ENCODE data around the gene SPRYD3.
A peak's percentile ranks its signal among the peaks of the same experiment; 100 is the strongest.
"Not testable (repeated sequence)": the region's sequence is repeated elsewhere in the genome, so short reads cannot be mapped to it uniquely, and the experiment has no call there.

The SPRYD3 gene

DNA sequence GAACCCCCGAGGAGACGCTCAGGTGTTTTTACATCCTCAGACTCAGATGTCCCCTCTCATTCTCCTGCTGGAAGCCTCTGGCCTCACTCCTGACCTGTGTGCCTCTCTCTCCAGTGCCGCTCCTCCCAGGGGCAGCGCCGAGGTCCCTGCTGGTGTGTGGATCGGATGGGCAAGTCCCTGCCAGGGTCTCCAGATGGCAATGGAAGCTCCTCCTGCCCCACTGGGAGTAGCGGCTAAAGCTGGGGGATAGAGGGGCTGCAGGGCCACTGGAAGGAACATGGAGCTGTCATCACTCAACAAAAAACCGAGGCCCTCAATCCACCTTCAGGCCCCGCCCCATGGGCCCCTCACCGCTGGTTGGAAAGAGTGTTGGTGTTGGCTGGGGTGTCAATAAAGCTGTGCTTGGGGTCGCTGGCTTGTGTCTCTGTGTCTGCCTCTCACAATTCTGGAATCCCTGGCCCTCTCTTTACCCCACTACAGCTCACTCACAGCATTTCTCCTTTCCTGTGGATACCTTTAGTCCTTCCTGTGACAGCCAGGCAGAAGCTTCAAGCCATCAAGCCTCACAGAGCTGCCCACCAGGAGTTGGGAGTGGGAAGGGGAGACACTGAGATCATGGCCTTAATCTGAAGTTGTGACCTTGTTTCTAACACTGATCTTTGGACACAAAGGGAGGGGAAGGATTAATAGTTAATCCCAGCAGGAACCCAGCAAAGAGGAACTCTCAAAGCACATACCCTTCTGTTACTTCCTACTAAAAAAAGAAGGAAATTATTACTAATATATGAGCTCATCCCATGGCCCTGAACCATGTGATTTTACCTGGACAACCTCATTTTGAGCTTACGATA, 23.0 kb upstream of the SPRYD3 start:
- no peak for DNase-seq

DNA sequence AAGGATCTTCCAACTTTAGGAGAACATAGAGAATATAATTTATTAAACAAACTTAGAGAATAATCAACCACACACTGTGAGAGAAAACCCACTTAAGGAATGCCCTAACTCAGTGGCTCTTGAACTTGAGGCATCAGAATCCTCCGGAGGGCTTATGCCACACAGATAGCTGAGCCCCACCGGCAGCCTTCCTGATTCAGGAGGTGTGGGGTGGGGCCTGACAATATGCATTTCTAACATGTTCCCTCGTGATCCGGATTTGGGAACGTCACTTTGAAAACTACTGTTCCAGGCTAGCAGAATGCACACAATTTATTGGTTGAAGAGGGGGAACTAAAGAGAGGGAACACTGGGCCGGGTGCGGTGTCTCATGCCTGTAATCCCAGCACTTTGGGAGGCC, 22.1 kb upstream of the SPRYD3 start:
- no peak for DNase-seq

DNA sequence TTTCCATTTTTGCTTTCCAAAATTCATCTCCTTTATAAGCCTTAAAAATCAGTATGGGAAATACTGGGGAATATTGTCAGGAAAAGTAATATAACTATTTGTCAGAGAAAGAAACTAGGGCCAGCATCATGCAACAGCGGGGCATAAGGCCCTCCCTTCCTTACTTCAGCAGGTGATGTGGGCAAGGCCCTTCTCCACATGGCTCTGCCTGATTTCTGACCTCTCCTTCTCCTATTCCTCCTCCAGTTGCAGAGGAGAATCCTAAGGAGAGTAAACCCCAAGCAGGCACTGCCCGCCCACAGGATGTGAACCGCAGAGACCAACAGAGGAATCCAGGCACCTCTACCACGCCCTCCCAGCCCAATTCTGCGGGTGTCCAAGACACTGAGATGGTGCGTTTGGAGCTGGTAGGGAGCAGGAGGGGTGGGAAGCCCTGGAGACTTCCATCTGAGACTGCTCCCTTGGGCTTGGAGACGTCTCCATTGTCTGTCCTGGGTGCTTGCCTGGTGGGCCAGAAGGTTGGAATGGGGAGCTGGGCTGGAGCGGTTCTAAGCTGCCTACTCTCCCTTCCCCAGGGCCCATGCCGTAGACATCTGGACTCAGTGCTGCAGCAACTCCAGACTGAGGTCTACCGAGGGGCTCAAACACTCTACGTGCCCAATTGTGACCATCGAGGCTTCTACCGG, 21.4 kb upstream of the SPRYD3 start:
- DNase-seq: no peak

DNA sequence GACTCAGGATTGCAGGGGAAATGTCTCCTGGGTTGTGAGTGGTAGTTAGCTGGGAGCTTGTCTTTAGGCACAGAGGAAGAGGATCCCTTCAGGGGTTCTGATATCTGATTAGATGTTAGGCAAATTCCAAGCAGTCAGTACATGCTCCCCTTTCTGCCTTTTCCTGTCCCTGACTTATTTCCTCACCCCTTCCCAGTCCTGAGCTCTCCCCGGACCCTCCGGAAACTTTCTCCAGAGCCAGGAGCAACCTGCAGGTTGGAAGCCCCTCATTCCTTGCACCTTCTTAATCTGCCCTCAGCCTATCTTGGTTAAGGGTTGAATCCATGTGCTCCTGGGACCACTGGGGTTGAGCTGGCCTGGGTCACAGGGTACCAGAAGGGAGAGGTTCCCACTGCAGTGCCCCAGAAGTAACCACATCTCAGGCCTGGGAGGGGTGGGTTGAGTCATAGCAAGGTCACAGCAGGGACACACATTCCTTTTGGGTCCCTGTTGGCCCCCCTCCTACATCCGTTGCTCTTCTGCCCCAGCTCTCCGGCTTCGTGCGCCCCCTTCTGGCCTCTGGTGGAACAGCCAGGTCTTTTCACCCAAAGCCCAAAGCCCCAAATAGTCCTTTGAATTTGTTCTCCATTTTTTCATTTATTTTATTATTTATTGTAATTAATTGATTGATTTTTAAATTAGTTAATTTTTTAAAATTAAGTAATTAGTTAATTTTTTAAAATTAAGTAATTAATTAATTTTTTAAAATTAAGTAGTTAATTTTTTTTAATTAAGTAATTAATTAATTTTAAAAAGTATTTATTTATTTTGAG, 20.1 kb upstream of the SPRYD3 start:
- DNase-seq: peak; percentile 73 to 85 (median 78)

DNA sequence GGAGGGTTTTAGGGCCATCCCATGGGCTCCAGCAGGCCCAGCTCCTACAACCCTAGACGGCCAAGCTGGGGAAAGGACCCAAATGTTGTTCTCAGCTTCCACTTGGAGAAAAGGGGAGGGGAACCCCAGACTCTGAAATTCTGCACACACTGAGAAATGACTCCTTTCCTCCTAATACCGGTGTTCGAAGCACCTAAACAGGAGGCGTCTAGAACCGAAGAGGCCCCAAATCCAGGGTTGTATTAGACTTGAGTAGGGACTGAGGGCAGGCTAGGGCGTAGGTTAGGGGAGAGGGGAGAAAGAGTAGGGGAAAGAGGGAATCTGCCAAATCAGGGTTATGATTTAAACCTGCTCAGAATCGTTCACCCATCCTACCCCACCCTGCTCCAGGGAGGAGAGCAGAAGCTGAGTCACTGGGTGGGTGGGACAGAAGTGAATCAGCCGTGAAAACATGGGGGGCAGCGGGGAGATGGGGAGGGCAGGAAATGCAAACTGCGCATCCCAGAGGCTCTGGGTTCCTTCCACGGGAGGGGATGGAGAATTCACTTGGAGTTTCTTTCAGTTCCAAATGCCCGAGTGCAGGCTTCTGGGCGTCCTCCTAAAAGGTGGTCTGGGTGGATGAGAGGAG, 19.3 kb upstream of the SPRYD3 start:
- no peak for DNase-seq

DNA sequence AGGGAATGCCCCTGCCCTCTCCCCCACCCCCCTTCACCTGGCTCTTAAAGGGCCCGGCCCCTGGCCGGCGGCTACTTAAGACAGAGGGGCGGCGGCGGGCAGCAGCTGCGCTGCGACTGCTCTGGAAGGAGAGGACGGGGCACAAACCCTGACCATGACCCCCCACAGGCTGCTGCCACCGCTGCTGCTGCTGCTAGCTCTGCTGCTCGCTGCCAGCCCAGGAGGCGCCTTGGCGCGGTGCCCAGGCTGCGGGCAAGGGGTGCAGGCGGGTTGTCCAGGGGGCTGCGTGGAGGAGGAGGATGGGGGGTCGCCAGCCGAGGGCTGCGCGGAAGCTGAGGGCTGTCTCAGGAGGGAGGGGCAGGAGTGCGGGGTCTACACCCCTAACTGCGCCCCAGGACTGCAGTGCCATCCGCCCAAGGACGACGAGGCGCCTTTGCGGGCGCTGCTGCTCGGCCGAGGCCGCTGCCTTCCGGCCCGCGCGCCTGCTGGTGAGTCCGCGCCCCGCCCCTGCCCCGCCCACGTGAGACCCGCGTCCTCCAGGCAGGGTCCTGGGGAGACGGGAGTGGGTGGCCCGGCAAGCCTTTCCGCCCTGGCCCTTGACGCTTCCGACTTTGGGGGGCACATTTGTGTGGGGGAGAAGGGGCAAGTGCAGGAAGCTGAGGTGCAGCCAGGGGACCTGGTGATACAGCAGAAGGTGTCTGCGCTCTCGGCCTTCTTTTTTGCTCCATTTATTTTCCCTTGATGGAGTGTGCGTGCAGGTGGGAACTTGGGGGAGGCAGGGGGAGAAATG, 18.6 kb upstream of the SPRYD3 start, which contains the start of gene IGFBP6:
Gene IGFBP6 (plus strand): TSS at position 104 of the 790 bp plus-strand sequence. CDS start 51 bp downstream, at position 155.
- peak; percentile 31 to 67 (median 42) for DNase-seq

DNA sequence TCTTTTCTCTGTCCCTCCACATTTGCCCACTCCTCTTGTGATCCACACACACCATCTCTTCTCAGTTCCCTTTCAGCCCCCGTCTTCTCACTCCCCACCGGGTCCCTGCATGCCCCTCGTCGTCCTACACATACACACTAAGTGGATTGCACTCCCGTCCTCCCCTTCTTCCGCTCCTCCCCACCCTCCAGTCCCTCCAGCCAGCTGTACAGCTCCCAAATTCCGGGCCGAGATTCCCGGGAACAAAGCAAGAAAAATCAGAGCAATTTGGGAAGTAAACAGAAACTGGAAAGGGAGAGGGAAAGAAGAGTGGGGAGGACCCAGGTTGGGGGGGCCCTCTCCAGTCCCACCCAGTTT, 18.0 kb upstream of the SPRYD3 start:
- no peak for DNase-seq

DNA sequence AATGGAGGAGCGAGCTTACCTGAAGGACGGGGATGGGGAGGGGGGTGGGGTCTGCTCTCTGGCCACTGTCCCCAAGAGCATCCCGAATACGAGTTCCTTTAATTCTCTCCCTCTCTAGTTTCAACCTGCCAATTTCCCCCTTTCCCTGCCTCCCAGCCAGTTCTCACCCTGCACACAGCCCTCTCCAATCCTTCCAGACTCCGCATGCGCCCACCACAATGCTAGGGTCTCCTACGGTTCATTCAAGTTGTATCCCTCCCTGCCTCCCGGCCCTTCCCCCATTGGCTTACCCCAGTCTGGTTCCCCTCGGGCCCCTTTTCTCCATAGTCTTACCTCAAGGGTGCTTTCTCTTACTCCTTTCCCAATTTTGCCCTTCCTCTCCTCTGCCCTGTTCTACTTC, 17.6 kb upstream of the SPRYD3 start:
- DNase-seq: no peak

DNA sequence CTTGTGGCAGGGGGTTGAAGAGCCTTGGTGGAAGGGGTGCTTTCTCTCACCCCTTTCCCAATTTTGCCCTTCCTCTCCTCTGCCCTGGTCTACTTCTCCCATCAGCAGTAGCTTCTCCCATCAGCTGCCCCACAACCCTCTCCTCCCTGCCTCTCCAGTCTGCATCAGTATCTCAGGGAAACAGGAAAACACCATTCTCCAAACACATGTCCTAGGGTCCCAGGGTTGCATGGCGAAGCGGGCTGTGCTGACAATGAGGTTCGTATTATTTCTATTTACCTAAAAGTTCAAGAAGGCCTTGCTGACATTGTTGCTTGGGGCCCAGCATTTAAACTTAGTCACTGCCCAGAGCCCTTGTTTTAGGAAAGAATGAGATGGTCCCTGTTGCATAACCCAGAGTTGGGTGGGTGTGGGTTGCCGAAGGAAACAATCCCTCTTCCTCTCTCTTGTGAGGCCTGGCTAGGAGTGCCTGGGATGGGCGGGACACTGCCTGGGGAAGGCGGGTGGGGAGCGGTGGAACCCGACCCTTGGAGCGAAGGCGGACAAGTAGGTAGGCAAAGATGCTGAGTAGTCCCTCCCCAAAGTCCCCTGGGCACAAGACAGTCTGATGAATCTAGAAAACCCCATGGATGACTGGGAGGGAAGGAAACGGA, 17.0 kb upstream of the SPRYD3 start:
- DNase-seq: no peak

DNA sequence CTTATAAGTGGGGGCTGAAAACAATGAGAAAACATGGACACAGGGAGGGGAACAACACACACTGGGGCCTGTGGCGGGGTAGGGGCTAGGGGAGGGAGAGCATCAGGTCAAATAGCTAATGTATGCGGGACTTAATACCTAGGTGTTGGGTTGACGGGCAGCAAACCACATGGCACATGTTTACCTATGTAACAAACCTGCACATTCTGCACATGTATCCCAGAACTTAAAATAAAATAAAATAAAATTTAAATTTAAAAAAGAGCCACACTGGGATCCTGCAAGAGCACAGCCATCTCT, 16.4 kb upstream of the SPRYD3 start:
- DNase-seq: not testable (repeated sequence)

DNA sequence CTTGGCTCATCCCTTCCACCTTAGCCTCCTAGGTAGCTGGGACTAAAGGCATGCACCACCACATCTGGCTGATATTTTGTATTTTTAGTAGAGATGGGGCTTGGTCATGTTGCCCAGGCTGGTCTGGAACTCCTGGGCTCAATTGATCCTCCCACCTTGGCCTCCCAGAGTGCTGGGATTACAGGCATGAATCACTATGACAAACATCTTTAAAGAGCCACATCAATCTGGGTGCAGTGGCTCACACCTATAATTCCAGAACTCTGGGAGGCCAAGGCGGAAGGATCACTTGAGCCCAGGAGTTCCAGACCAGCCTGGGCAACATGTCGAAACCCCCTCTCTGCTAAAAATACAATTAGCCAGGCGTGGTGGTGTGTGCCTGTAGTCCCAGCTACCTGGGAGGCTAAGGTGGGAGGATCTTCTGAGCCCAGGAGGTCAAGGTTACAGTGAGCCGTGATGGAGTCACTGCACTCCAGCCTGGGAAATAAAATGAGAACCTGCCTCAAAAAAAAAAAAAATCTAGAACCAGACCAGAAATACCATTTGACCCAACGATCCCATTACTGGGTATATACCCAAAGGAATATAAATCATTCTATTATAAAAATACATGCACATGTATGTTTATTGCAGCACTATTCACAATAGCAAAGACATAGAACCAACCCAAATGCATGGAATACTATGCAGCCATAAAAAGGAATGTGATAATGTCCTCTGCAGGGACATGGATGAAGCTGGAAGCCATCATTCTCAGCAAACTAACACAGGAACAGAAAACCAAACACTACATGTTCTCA, 15.8 kb upstream of the SPRYD3 start:
- not testable (repeated sequence) for DNase-seq

DNA sequence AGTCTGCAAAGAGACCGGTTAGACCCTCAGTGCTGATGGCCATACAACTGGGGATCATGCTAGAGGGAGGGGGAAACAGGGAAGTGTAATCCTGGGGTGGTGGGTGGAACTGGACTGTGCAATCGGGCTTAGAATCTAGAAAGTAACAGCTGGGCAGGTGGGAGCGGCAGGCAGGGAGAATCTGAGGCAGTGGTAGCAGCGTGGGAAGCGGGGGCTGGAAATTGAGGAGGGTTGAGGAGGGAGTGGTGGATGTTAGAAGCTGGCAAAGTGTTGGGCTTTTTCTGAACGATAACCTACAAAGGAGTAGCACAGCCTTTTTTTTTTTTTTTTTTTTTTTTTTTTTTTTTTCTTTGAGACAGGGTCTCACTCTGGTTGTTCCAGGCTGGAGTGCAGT, 15.2 kb upstream of the SPRYD3 start:
- no peak for DNase-seq

DNA sequence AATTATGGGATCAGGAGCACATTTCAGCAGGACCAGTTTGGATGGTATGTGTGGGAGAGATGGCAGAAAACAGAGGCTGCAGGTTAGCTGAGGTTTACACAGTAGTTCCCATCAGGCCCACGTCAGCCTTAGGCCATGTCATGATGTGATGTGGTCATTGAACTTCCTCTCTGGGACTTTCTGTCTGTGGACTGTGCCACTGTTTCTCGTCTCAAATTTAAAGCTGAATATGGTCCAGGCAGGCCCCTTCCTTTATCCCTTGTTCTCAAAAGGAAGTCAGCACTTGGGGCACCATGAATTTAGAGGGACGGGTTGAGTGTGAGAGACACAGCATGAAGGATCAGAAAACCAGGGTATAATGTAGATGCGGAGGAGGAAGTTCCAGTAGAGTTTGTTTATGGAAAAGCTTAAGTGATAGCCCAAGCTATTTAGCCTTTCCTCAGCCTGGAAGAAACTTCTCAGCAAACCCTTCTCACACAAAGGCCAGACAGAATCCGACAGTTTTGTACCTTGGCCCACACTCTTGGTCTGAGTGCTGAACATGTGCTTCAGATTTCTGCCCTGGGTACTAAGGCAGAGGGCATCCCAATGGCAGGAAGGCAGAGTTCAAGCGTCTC, 14.7 kb upstream of the SPRYD3 start:
- no peak for DNase-seq

DNA sequence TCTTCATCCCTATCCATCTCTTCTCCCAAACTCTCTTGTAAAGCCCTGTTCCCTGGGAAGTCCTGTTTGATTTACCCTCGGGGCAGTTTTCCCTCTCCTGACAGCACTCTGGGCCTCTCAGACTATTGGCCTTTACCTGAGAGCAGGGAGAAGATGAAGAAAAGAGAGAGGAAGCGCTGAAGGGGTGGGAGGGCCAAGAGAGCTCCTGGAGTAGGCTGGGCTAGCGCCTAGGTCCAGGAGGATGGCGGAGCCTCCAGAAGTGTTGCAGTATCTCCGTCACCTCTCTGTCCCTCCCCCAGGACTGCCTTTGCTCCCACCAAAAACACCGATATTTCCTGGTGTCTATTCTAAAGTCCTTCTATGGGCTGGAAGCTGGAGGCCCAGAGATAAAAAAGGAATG, 12.6 kb upstream of the SPRYD3 start:
- no peak for DNase-seq

DNA sequence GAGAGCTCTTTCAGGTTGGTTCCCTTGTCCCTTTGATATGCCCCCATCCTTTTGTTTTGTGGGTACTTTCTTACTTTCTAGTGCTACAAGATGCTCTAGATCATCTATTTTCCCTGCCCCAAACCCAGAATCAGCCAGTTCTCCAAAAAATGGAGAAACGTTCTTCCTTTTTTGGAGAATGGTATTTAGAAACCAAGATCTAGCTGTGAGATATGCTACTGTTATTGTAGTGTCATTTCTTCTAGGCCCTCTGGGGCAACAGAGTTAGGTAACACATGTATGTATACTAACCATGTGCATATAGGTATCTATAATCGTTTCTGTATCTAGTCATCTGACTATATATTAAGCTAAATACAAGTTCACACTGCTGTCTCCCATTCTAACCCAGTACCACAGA, 11.4 kb upstream of the SPRYD3 start:
- no peak for DNase-seq

DNA sequence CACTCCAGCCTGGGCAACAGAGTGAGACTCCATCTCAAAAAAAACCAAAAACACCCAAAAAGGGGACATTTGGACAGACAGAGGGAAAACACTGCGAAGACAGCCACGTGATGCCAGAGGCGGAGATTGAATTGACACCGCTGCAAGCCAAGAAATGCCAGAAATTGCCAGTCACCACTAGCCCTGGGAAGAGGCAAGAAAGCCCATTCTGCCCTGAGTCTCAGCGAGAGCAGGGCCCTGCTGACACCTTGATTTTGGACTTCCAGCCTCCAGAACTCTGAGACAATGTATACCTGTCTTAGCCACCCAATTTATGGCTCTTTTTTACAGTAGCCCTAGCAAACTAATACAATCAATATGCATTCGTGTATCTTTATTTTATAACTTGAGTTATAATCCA, 10.9 kb upstream of the SPRYD3 start:
- DNase-seq: no peak

DNA sequence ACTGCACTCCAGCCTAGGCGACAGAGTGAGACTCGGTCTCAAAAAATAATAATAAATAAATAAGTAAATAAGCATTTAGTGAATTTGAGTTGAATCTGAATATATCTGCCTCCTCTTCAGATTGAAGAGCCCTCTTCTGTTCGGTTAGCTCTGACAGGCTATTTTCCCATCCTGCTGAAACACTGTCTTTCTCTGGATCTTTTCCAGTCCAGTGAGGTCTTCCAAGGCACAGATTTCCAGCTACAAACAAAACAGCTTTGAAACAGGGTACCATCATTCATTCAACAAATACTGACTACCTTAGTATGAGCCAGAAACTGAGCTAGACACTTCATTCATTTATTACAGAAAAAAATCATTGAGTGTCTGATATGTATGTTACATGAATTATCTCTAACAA, 7.2 kb upstream of the SPRYD3 start:
- DNase-seq: no peak

DNA sequence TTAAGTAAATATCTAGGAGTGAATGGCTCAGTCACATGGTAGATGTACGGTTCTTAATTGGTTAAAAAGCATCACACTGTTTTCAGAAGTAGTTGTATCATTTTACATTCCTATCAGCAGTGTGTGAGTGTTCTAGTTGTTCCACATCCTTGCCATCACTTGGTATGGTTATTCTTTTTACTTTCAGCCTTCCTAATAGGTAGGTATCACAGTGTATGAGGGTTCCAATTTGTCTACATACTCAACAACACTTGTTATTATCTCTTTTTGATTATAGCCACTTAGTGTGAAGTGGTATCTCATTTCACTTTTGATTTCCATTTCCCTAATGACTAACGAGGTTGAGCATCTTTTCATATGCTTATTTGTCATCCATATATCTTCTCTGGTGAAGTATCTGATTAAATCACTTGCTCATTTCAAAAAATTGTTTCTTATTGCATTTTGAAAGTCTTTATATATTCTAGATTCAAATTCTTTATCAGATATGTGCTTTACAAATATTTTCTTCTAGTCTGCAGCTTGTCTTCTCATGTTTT, 3.5 kb upstream of the SPRYD3 start:
- DNase-seq: peak in 1 of 5 experiments; percentile 24

DNA sequence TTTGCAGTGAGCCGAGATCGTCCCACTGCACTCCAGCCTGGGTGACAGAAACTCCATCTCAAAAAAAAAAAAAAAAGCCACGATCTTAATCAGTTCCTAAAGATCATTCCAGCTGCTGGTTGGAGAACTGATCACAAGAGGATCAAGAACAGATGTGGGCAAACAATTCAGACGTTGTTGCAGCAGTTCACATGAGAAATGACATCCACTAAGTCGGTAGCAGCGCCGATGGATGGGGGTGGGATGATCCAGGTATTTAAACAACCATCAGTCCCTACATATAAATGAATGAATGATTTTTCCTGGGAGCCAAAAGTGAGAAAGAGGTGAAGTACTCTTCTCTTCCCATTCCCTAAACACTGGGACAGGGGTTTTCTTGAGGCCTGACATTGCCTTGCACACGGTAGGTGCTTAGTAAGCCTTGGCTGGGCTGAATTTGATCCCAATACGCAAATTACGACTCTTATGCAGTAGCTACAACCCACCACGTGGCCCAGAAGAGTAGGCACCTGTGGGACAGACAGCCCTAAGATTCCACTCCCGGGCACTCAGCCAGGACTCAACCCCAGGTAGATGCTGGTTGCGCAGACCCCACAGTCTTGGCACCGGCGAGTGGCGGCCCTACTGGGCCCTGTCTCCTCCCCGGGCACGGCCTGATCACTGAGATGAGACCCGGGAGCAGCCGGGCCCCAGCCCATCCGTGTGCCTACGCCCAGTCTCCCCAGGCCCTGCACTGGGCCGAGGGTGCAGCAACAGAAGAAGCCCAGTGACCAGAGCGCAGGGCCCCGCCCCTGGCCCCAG, 565 bp downstream of the SPRYD3 start:
- DNase-seq: peak in 2 of 5 experiments; percentile 41 to 64
